Stimulated activated CD8-positive, alpha-beta memory T cell treated with anti-CD3 and anti-CD28 coated beads, Interleukin-7, amount 100 ng/mL, for 4 hours (primary cell): Measurements from ENCODE around the gene HK2.
"Not testable (repeated sequence)": the region's sequence is repeated elsewhere in the genome, so short reads cannot be mapped to it uniquely, and the experiment has no call there.

Source experiments
- DNase-seq, 2 donors: peaks; one replicate each; pipeline ENCODE4 v3.0.0-alpha.2; 2020; ENCODE audit warnings: low read depth in 2 of 2

Gene HK2

DNA sequence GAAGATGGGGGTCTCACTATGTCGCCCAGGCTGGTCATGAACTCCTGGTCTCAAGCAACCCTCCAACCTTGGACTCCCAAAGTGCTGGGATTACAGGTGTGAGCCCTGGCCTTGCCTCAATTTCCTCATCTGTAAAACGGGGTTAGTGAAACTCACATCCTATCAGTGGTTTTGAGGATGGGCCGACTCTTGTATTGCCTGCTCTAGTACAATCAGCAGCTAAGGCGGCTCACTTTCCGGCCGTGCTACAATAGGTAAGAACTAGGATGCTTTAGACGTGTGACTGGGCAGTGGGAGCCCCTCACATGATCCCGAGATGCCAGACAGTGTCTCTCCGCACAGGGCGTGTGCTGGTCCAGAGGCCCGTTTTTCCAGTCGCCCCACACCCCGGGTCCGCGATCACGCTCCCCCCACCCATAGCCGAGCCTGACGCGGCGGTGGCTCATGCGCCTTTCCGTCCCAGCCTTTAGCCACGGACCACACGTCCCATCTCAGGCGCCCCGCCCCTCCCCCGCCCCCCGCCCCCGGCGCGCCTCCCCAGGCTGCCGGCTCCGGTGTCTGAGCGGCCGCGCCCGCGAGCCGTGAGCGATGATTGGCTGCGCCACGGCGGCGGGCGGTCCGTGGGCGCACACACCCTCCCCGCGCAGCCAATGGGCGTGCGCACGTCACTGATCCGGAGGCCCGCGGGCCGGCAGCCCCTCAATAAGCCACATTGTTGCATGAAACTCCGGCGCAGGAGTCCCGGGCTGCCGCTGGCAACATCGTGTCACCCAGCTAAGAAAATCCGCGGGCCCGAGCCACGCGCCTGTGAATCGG lies at the start of gene HK2:
Gene HK2 (plus strand): TSS at position 710 of the 816 bp plus-strand sequence. CDS start 454 bp downstream, outside the sequence.
- DNase-seq, result peak; percentile 66 to 80

GRCh38 chr2:74789271-74789670 lies 44.7 kb upstream of the HK2 start:
- DNase-seq, result no peak

DNA sequence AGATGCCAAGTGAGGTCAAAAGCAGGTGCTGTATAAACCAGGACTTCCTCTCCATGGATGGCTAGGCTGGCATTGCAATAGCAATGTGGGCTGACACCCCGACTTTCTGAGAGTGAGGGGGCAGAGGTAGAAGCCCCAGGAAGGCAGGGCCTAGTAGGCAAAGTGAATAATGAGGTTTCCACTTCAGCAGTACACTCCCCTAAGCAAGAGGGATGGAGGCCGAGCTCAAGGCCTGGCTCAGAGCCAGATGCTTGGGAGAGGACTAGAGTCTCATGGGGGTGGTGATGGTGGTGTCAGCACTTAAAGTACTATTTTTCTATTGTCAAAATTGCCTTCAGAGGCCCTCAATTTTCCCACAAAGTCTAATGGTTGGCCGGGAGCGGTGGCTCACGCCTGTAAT lies 41.6 kb upstream of the HK2 start:
- DNase-seq, result no peak

DNA sequence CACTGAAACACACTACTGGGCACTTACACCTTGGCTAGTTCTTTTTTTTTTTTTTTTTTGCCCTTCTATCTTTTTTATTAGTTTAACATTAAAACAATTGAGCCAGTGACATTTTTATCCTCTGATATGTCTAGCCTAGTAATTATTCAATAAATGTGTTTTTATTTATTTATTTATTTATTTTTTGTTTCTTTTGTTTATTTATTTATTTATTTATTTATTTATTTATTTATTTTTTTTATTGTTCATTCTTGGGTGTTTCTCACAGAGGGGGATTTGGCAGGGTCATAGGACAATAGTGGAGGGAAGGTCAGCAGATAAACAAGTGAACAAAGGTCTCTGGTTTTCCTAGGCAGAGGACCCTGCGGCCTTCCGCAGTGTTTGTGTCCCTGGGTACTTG lies 39.0 kb upstream of the HK2 start:
- DNase-seq, result not testable (repeated sequence)

DNA sequence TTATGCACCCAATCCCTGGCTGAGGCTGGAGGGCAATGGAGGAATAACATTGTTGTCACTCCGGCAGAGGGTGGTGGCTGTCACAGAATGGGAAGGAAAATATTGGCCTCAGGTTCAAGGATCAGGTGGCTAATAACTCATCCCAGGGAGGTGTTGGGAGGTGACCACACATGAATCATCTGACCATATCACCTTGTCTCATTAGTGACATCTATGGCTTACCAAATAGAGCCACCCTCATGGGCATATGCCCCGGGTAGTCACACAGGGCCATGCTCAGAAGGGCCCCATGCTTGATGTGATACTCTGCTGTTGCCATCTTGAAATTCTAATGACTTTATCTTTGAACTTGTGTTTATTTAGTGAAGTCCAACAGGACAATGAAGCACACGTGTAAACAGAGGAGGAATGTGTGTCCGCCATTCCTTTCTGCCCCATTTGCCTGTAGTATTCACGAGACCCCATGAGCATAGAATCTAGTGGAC lies 27.5 kb upstream of the HK2 start:
- no peak for DNase-seq

DNA sequence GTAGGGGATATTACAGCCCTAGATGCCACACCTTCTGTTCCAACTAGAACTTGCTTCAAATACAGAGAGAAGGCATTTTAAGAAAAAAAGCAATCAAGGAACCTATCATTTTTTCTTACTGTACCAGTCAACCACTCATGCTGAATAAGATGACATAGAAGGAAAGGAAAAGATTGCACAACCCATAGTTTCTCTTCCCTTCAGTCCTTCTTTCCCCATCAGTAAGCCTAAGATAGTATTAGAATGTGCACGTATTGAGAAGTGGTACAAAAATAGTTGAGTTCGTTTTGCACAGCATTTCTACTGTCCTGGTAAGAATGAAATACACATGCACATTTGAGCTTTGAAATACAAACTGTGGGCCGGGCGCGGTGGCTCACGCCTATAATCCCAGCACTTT lies 27.0 kb upstream of the HK2 start:
- DNase-seq, result no peak

DNA sequence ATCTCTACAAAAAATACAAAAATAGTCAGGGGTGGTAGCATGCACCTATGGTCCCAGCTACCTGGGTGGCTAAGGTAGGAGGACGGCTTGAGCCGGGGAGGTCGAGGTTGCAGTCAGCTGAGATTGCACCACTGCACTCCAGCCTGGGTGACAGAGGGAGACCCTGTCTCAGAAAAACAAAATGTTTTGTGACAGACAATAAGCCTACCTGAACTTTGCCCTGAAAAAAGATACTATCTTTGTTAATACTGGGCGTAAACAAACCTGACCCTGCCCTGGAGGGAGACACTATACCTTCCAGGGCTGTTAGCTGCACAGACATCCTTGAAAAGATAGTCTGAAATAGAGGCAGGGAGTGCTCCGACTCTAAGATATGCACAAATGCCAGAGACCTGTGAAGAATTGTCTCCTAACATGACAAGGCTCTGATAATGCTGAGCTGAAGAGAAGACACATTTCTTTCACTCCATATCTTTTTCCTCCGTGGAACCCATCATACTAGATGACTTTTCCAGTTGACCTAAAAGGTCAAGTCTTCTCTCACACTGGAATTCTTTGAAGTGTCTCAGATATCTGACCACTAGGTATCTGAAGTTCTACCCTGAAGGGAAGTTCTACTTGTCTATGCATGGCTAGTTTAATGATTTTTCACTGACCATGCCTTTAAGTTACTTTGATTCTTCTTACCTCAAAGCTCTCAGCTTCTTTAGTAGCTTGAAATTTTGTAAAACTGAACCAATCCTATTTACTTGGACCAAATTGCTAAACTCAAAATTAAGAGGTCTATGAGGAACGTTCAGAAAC lies 20.9 kb upstream of the HK2 start:
- DNase-seq, result no peak

DNA sequence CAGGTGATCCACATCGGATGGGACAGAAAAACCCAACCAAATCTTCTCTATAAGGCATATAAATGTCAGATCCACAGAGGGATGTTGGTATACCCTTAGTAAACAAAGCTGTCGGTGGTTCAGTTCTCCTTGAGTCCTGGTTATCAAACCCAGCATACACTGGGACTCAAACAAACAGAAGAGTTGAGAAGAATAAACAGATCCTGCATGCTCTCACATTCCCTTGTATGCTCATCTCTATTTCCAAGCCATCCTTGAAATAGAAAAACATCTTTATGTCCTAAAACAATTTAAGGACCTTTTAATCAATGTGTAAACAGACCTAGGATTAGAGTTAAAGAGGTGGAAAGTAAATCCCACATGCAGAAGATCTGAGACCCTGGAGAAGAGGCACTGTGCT lies 19.8 kb upstream of the HK2 start:
- no peak for DNase-seq

- no peak for DNase-seq
Measured at GRCh38 chr2:74815941-74816340, 18.0 kb upstream of the HK2 start.

DNA sequence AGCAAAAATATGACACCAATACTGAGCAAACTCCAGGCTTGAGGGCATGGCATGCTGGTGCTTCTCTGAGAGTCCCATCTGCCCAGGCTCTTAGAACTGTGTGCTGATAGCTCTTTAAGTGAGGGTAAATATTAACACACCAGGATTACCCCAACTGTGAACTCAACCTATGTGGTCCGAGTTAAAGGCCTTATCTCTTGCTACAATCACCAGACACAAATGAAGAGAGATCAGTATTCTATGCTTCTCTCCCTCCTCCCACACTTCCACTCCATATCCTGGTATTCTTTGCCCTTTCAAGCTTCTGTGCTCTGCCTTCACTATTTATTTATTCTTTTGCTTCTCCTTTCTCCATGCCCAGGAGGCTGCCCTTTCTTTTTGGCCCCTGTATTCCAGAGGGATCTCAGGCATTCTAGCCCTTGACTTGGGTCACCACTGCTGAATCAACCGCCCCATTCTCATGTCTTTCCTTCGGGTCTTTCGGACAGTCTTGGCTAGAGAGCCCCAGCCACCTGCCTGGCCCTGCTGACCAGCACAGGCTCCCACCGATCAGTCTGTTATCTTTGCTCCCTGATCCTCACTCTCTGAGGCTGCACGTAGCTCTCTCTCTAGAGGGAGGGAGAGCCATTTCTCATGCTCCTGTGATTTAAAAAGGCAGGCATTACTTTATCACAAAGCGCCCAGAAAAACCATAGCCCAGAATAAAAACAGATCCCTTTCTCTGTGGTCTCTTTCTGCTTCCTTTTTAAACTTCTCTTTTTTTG lies 17.2 kb upstream of the HK2 start:
- DNase-seq, result no peak

DNA sequence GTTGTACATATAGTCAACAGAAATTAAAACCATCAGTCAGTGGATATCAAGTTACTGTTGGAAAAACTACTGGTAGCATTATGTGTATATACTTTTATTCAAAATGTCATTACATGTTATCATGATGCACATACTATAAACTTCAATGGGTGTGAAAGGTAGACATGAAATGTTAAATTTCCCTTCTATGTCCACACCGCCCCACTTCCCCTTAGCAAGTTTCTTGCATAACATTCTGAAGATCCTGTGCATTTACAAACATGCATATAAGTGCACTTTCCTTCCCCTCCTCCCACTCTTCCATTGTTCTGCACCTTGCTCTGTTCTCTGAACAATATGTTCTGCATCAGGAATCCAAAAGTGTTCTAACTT lies 16.6 kb upstream of the HK2 start:
- no peak for DNase-seq

DNA sequence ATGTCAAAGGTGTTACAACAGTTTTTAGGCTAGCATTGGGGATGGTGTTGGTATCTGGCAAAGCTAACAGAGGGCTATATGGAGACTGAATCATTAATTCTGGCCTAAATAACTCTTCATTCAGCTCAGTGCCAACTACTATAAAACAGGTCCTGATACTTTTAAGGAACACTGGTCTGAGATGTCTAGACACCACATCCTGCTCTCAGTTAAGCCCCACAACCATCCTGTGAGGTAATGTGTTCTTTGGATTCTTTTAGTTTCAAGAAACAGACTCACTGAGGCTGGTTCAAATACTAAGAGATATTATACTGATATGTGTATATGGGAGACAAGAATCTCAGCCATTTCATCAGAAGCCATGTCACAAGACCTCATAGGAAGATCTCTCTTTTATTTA lies 14.2 kb upstream of the HK2 start:
- no peak for DNase-seq

GRCh38 chr2:74821177-74822126 lies 12.5 kb upstream of the HK2 start:
- no peak for DNase-seq

GRCh38 chr2:74822771-74823566 lies 11.0 kb upstream of the HK2 start:
- no peak for DNase-seq

DNA sequence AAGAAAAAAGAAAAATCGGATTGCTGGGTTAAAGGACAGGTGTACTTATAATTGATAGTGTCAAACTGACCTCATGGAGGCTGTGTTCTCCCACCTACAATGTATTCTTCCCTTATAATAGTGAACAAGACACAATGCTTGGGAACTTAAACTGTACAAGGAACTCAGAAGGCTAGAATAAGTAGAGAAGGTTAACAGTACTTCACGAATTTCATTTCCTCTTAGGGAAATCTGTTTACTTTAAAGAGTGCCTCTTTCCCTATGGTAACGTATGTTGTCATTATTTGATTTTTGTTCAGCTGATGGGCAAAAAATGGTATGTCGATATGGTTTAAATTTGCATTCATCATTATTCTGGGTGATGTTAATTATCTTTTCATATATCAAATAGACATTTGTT lies 9.2 kb upstream of the HK2 start:
- DNase-seq, result no peak

DNA sequence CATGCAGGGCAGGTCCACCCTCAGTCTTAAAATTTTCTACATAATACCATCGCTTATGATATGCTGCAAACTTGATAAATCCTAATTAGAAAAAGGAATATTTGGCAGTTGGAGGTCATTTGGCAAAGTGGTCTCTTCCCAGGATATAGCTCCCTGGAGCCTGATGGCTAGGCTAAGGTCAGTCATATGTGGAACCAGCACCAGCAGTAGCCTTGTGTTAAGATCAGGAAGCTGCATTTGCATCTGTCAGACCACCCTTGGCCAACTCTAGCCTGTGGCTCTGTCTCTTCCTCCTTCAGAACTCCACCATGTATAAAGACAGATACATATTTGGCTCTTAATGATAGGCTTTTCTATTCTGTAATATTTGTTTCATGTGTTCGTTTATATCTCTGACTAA lies 5.4 kb upstream of the HK2 start:
- no peak for DNase-seq

- no peak for DNase-seq
Measured at GRCh38 chr2:74831693-74832530, 2.0 kb upstream of the HK2 start.

DNA sequence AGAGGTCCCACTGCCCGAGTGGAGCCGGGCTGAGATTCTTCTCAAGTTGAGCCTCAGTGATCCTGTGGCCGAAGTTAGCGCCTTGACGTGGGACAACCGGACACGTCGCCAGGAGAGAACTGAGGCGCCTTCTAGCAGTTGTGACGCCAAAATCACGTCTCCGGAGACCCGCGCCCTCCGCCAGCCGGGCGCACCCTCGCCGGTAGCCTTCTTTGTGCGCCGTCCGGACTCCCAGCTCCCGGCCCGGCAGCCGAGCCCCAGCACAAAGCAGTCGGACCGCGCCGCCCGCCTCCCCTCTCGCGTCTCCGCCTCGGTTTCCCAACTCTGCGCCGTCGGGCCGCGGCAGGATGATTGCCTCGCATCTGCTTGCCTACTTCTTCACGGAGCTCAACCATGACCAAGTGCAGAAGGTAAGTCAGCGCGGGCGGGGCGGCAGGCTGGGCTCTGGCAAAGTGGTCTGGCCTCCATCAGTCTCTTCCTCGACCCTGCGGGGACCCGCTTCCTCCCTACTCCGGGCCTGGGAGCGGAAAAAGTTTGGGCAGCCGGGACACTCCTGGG lies 386 bp downstream of the HK2 start:
- peak in 1 of 2 donors; percentile 13 for DNase-seq
